OCI-LY1 (cell line): ENCODE measurements around the gene SHROOM2.
A peak's percentile ranks its signal among the peaks of the same experiment; 100 is the strongest.

Experiments used
- CTCF ChIP-seq: fragments of 200-600 bp; sonication (generic), shearing (Covaris generic); IDR thresholded peaks from 2 replicates; pipeline ENCODE4 v1.5.1; 2017; ENCODE audit warnings: mild to moderate bottlenecking, antibody characterized with exemption, low read length, moderate library complexity, mixed read lengths
- EZH2 ChIP-seq: fragments of 200-600 bp; sonication (generic), shearing (Covaris generic); IDR thresholded peaks from 2 replicates; pipeline ENCODE4 v1.8.0; 2017; ENCODE audit warnings: borderline replicate concordance, mixed run types, mild to moderate bottlenecking, antibody characterized with exemption, low read length, moderate library complexity, mixed read lengths

- TF ChIP-seq CTCF, result 0 out of 2 replicates have a peak, but pooled peaks have one; percentile 6
- no peak for TF ChIP-seq EZH2
Observed at GRCh38 chrX:9957743-9958142, 171.5 kb downstream of the SHROOM2 start.
